Caco-2 (cell line): ENCODE measurements around the gene SLC15A5. TPM values are rescaled to one million over a fixed set of nuclear protein-coding genes. Genes with fewer than 3 reads are reported as not detected.

ENCODE experiments used
- BruUV-seq: library from RNA; stranded (reverse); fragments of 400-500 nt; replicated peaks from 2 replicates; lab custom pipeline; 2021; lab: Mats Ljungman, UMichigan
- CTCF ChIA-PET: fragments of 300-600 bp; sonication (Branson Sonifier 250); formaldehyde crosslinking; loops from one replicate; lab custom pipeline; 2022; ENCODE audit warnings: antibody characterized with exemption; lab: Charles Lee
- POLR2A ChIA-PET: fragments of 300-600 bp; sonication (Branson Sonifier 250); formaldehyde crosslinking; loops from one replicate; lab custom pipeline; 2022; ENCODE audit warnings: antibody characterized with exemption; lab: Charles Lee
- DNase-seq, 2 experiments: peaks; one replicate each; pipeline versions ENCODE4 v3.0.0 to v3.0.0-alpha.2; 2020 to 2022
- H3K27me3 ChIP-seq: replicated peaks from 2 replicates; pipeline ENCODE4 v1.6.0; 2011; ENCODE audit warnings: low read length; ENCODE audit not compliant: control insufficient read depth, insufficient read depth
- H3K36me3 ChIP-seq: 2 replicates; pipeline ENCODE4 v1.5.1; 2011; ENCODE audit warnings: low read length; ENCODE audit not compliant: control insufficient read depth, insufficient read depth
- H3K4me1 ChIP-seq: fragments of 250-450 bp; sonication (Bioruptor Pico); 2 replicates; pipeline ENCODE4 v1.5.1; 2020; ENCODE audit warnings: mild to moderate bottlenecking
- H3K4me3 ChIP-seq: 2 replicates; pipeline ENCODE4 v1.5.1; 2011; ENCODE audit warnings: low read depth, mild to moderate bottlenecking, control low read depth, low read length
- H3K9me3 ChIP-seq: fragments of 250-450 bp; sonication (Bioruptor Pico); 2 replicates; pipeline ENCODE4 v1.5.1; 2020; ENCODE audit warnings: mild to moderate bottlenecking, moderate library complexity
- H3K27ac Mint-ChIP-seq: one replicate; pipeline ENCODE4 v1.8.0; 2022; ENCODE audit warnings: mixed read lengths; ENCODE audit not compliant: unreplicated experiment
- H3K27me3 Mint-ChIP-seq: one replicate; pipeline ENCODE4 v1.8.0; 2022; ENCODE audit warnings: mixed read lengths; ENCODE audit not compliant: insufficient read depth, unreplicated experiment
- H3K36me3 Mint-ChIP-seq: one replicate; pipeline ENCODE4 v1.8.0; 2022; ENCODE audit warnings: mild to moderate bottlenecking, mixed read lengths; ENCODE audit not compliant: insufficient read depth, unreplicated experiment
- H3K4me1 Mint-ChIP-seq: one replicate; pipeline ENCODE4 v1.8.0; 2022; ENCODE audit warnings: low read depth, mixed read lengths; ENCODE audit not compliant: unreplicated experiment
- H3K4me3 Mint-ChIP-seq: one replicate; pipeline ENCODE4 v1.8.0; 2022; ENCODE audit warnings: mild to moderate bottlenecking, moderate library complexity, mixed read lengths; ENCODE audit not compliant: unreplicated experiment
- H3K9me3 Mint-ChIP-seq: one replicate; pipeline ENCODE4 v1.8.0; 2022; ENCODE audit warnings: mixed read lengths; ENCODE audit not compliant: unreplicated experiment
- CTCF ChIP-seq, 2 experiments: fragments of 200-600 bp in 1 of 2; IDR thresholded peaks; 1 replicate in 1 of 2; 2 replicates in 1 of 2; pipeline versions ENCODE4 v1.5.1 to v1.8.0; 2011 to 2022; ENCODE audit warnings: antibody characterized with exemption in 1 of 2, control low read depth in 1 of 2, inconsistent platforms in 1 of 2, low read depth in 1 of 2, low read length in 1 of 2, mild to moderate bottlenecking in 1 of 2, moderate library complexity in 1 of 2; ENCODE audit not compliant: insufficient read depth in 1 of 2, severe bottlenecking in 1 of 2, unreplicated experiment in 1 of 2
- intact Hi-C: fragments of 100-400 bp; cut with micrococcal nuclease; formaldehyde crosslinking; loops from one replicate; pipeline ENCODE4 v1.10.0; 2022; ENCODE audit not compliant: unreplicated experiment
- total RNA-seq: library from RNA; stranded (reverse); gene quantifications from 2 replicates; pipeline ENCODE4 v1.2.3, GENCODE V29; 2022

The SLC15A5 gene
- total RNA-seq, 1 experiment from 2014 or later = not detected

GRCh38 chr12:16285586-16285985 lies 8.1 kb upstream of the SLC15A5 start:
- intact Hi-C loops = no loop called here
- no TSS peak for BruUV-seq
- Histone ChIP-seq H3K4me3 (no peak overlapping the region), H3K4me1 (no peaks in the 10 kb centered on the region), H3K9me3 (no peaks in the 10 kb centered on the region), H3K36me3 (no peaks in the 10 kb centered on the region), H3K27me3 (no peaks in the 10 kb centered on the region)
- no peak for DNase-seq
- Mint-ChIP-seq H3K36me3 (no peaks in the 10 kb centered on the region), H3K27me3 (peaks cover 3% of the 10 kb centered on the region), H3K27ac (no peak overlapping the region), H3K4me3 (no peak overlapping the region), H3K9me3 (no peaks in the 10 kb centered on the region), H3K4me1 (no peaks in the 10 kb centered on the region)
- ChIA-PET POLR2A (interaction anchor here (0.6 kb wide), 1 partner anchor 240 kb away, joined by 3 read pairs; no protein-coding TSS in a partner anchor), CTCF (no interaction called here)
- no peak for TF ChIP-seq CTCF (IDR thresholded peaks at IDR 0.05; ENCODE audit: insufficient read depth in 1 of 2, low read depth in 1 of 2, low read length in 1 of 2, severe bottlenecking in 1 of 2, unreplicated experiment in 1 of 2)

GRCh38 chr12:16282978-16283377 lies 5.5 kb upstream of the SLC15A5 start:
- ChIA-PET CTCF (no interaction called here), POLR2A (no interaction called here)
- no peak for TF ChIP-seq CTCF (IDR thresholded peaks at IDR 0.05; ENCODE audit: insufficient read depth in 1 of 2, low read depth in 1 of 2, low read length in 1 of 2, severe bottlenecking in 1 of 2, unreplicated experiment in 1 of 2)
- Histone ChIP-seq H3K36me3 (no peaks in the 10 kb centered on the region), H3K27me3 (no peaks in the 10 kb centered on the region), H3K4me1 (no peaks in the 10 kb centered on the region), H3K4me3 (no peak overlapping the region), H3K9me3 (no peaks in the 10 kb centered on the region)
- no peak for DNase-seq
- Mint-ChIP-seq H3K27ac (no peak overlapping the region), H3K4me3 (no peak overlapping the region), H3K36me3 (no peaks in the 10 kb centered on the region), H3K4me1 (no peaks in the 10 kb centered on the region), H3K9me3 (no peaks in the 10 kb centered on the region), H3K27me3 (peaks cover 3% of the 10 kb centered on the region)
- no TSS peak for BruUV-seq
- intact Hi-C loops = no loop called here

- Histone ChIP-seq H3K4me3 (no peak overlapping the region), H3K4me1 (no peaks in the 10 kb centered on the region), H3K36me3 (no peaks in the 10 kb centered on the region), H3K9me3 (no peaks in the 10 kb centered on the region), H3K27me3 (no peaks in the 10 kb centered on the region)
- Mint-ChIP-seq H3K27me3 (peaks cover 3% of the 10 kb centered on the region), H3K4me3 (no peak overlapping the region), H3K27ac (no peak overlapping the region), H3K36me3 (no peaks in the 10 kb centered on the region), H3K9me3 (no peaks in the 10 kb centered on the region), H3K4me1 (no peaks in the 10 kb centered on the region)
- ChIA-PET CTCF (no interaction called here), POLR2A (no interaction called here)
- no peak for TF ChIP-seq CTCF (IDR thresholded peaks at IDR 0.05; ENCODE audit: insufficient read depth in 1 of 2, low read depth in 1 of 2, low read length in 1 of 2, severe bottlenecking in 1 of 2, unreplicated experiment in 1 of 2)
- DNase-seq = no peak
- intact Hi-C loops = no loop called here
- no TSS peak for BruUV-seq
These were observed 4.6 kb upstream of the SLC15A5 start for GRCh38 chr12:16282081-16282480.
